ENCODE measurements around the gene FTO.

- no peak for TF ChIP-seq CTCF (IDR thresholded peaks at IDR 0.05)
- TF ChIP-seq POLR2A (IDR thresholded peaks at IDR 0.05), result no peak
Measured at GRCh38 chr16:54000361-54000760, 296.4 kb downstream of the FTO start.

Data from adrenal gland (tissue), 5 donors.